HG02759 (cell line): Measurements from ENCODE around the gene MED12L.

Experiments used
- ATAC-seq: cut with Tn5 transposase; IDR thresholded peaks from one replicate; pipeline ENCODE4 v1.9.1; 2021; ENCODE audit warnings: mild to moderate bottlenecking, moderate library complexity; ENCODE audit not compliant: unreplicated experiment

Gene MED12L

GRCh38 chr3:151437906-151438305 lies 352.4 kb downstream of the MED12L start:
- ATAC-seq = no peak

- ATAC-seq = peak; percentile 81
Observed at GRCh38 chr3:151439652-151440125, 354.2 kb downstream of the MED12L start.

GRCh38 chr3:151440940-151441339 lies 355.5 kb downstream of the MED12L start:
- ATAC-seq = no peak

GRCh38 chr3:151443583-151443982 lies 358.1 kb downstream of the MED12L start:
- ATAC-seq = no peak

GRCh38 chr3:151445273-151446001 lies 360.0 kb downstream of the MED12L start:
- ATAC-seq = no peak

- ATAC-seq = no peak
Observed at GRCh38 chr3:151446002-151446340, 360.5 kb downstream of the MED12L start.

- ATAC-seq = no peak
Observed at GRCh38 chr3:151452368-151452767, 366.9 kb downstream of the MED12L start.

- ATAC-seq = no peak
Observed at GRCh38 chr3:151452841-151453240, 367.4 kb downstream of the MED12L start.

- ATAC-seq = no peak
Observed at GRCh38 chr3:151456065-151456464, 370.6 kb downstream of the MED12L start.

- ATAC-seq = no peak
Observed at GRCh38 chr3:151459358-151459757, 373.9 kb downstream of the MED12L start.

- ATAC-seq = no peak
Observed at GRCh38 chr3:151460228-151460627, 374.8 kb downstream of the MED12L start.

GRCh38 chr3:151460774-151461450 lies 375.4 kb downstream of the MED12L start, which contains the start of gene IGSF10:
Gene IGSF10, minus strand, starts transcription at chr3:151461061. Its CDS starts 2,352 bp downstream, at chr3:151458709.
- no peak for ATAC-seq

GRCh38 chr3:151462278-151462780 lies 376.9 kb downstream of the MED12L start:
- ATAC-seq = no peak

GRCh38 chr3:151462991-151463390 lies 377.5 kb downstream of the MED12L start:
- no peak for ATAC-seq

- ATAC-seq = no peak
Observed at GRCh38 chr3:151467069-151467468, 381.6 kb downstream of the MED12L start.

- ATAC-seq = peak; percentile 89
Observed at GRCh38 chr3:151468284-151468917, 382.9 kb downstream of the MED12L start.

GRCh38 chr3:151476344-151477018 lies 391.0 kb downstream of the MED12L start:
- ATAC-seq = no peak

GRCh38 chr3:151477591-151478334 lies 392.3 kb downstream of the MED12L start:
- ATAC-seq = no peak

GRCh38 chr3:151478335-151478697 lies 392.9 kb downstream of the MED12L start:
- ATAC-seq = no peak

- ATAC-seq = no peak
Observed at GRCh38 chr3:151479452-151479851, 394.0 kb downstream of the MED12L start.
